GM12892 (cell line): ENCODE data around the gene DROSHA.

Experiments used
- DNase-seq: peaks from one replicate; pipeline ENCODE4 v3.0.0; 2011; ENCODE audit not compliant: insufficient read length
- FAIRE-seq: peaks from 2 replicates; lab custom pipeline; 2011; peaks lifted over from hg19 to GRCh38; lab: Jason Lieb, UNC
- POLR2A ChIP-seq: IDR thresholded peaks from 2 replicates; pipeline ENCODE4 v1.6.1; 2011; ENCODE audit warnings: low read depth, low read length, control low read depth
- POLR2AphosphoS5 ChIP-seq: IDR thresholded peaks from 2 replicates; pipeline ENCODE4 v1.6.1; 2011; ENCODE audit warnings: low read depth, low read length, control low read depth
- TAF1 ChIP-seq: IDR thresholded peaks from 2 replicates; pipeline ENCODE4 v1.6.1; 2011; ENCODE audit warnings: low read depth, mild to moderate bottlenecking, control low read depth, low read length, borderline replicate concordance

DROSHA gene

GRCh38 chr5:31481531-31482165 lies 50.2 kb downstream of the DROSHA start:
- FAIRE-seq: no peak
- DNase-seq: no peak
- TF ChIP-seq TAF1 (no peak), POLR2AphosphoS5 (no peak), POLR2A (no peak)

GRCh38 chr5:31479706-31480105 lies 52.2 kb downstream of the DROSHA start:
- DNase-seq (no peak), FAIRE-seq (no peak)
- TF ChIP-seq POLR2AphosphoS5 (no peak), POLR2A (no peak), TAF1 (no peak)

GRCh38 chr5:31478901-31479300 lies 53.0 kb downstream of the DROSHA start:
- DNase-seq: no peak
- TF ChIP-seq POLR2A: no peak
- TF ChIP-seq POLR2AphosphoS5: no peak
- no peak for TF ChIP-seq TAF1
- FAIRE-seq: no peak

GRCh38 chr5:31477971-31478370 lies 53.9 kb downstream of the DROSHA start:
- TF ChIP-seq POLR2A: no peak
- no peak for TF ChIP-seq TAF1
- TF ChIP-seq POLR2AphosphoS5: no peak
- no peak for DNase-seq
- no peak for FAIRE-seq

GRCh38 chr5:31477516-31477915 lies 54.4 kb downstream of the DROSHA start:
- no peak for FAIRE-seq
- no peak for DNase-seq
- TF ChIP-seq POLR2A: no peak
- no peak for TF ChIP-seq POLR2AphosphoS5
- no peak for TF ChIP-seq TAF1

GRCh38 chr5:31476738-31477141 lies 55.2 kb downstream of the DROSHA start:
- no peak for TF ChIP-seq TAF1
- TF ChIP-seq POLR2AphosphoS5: no peak
- no peak for TF ChIP-seq POLR2A
- no peak for FAIRE-seq
- no peak for DNase-seq

- DNase-seq (no peak), FAIRE-seq (peak; percentile 42)
Measured at GRCh38 chr5:31471916-31472315, 60.0 kb downstream of the DROSHA start.

GRCh38 chr5:31471040-31471439 lies 60.9 kb downstream of the DROSHA start:
- no peak for TF ChIP-seq POLR2AphosphoS5
- no peak for TF ChIP-seq POLR2A
- TF ChIP-seq TAF1: no peak
- FAIRE-seq: no peak
- DNase-seq: no peak

More at GRCh38 chr5:31471916-31472315, 60.0 kb downstream of the DROSHA start:
- TF ChIP-seq POLR2A (no peak), TAF1 (no peak), POLR2AphosphoS5 (no peak)

- FAIRE-seq (no peak), DNase-seq (no peak)
- TF ChIP-seq POLR2AphosphoS5 (no peak), POLR2A (no peak), TAF1 (no peak)
Measured at GRCh38 chr5:31470608-31471007, 61.3 kb downstream of the DROSHA start.

- TF ChIP-seq POLR2AphosphoS5: no peak
- TF ChIP-seq TAF1: no peak
- no peak for TF ChIP-seq POLR2A
- FAIRE-seq: no peak
- no peak for DNase-seq
Measured at GRCh38 chr5:31469886-31470285, 62.0 kb downstream of the DROSHA start.

GRCh38 chr5:31469466-31469865 lies 62.4 kb downstream of the DROSHA start:
- no peak for TF ChIP-seq POLR2A
- no peak for TF ChIP-seq TAF1
- no peak for TF ChIP-seq POLR2AphosphoS5
- DNase-seq (no peak), FAIRE-seq (no peak)

- TF ChIP-seq POLR2AphosphoS5: no peak
- no peak for TF ChIP-seq TAF1
- no peak for TF ChIP-seq POLR2A
- DNase-seq (no peak), FAIRE-seq (no peak)
Measured at GRCh38 chr5:31465291-31465690, 66.6 kb downstream of the DROSHA start.
